GM21390 (cell line): Measurements from ENCODE around the gene FAM53A.
"Not testable (repeated sequence)": the region's sequence is repeated elsewhere in the genome, so short reads cannot be mapped to it uniquely, and the experiment has no call there.

ENCODE experiments used
- ATAC-seq: cut with Tn5 transposase; IDR thresholded peaks from one replicate; pipeline ENCODE4 v1.9.1; 2021; ENCODE audit not compliant: unreplicated experiment

Gene FAM53A

DNA sequence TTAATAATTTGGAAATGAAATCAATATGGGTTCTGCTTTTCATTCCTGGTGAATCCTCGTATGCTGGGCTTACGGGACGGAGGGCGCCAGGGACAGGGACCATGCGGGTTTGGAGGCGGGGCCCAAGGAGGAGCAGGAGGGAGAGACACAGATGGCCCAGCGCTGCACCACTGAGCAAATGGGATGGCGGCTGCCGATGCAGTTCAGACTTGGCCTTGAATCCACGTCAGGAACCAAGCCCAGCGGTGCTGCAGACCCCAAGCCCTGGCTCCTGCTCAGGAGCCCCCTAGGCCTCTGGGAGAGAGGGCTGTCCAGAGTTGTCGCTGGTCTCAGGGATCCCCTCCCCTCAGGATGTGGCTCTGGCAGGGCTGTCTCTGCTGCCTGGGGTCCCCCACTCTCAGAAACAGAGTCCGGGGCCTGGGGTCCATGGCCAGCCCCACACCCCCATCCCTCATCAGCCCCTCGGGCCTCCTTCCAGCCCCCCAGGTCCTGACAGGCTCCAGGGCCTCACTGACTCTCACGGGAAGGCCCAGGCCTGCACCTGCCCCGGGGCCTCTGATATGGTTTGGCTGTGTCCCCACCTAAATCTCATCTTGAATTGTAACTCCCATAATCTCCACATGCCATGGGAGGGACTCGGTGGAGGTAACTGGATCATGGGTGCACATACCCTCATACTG, 75.2 kb downstream of the FAM53A start:
- ATAC-seq, result no peak

DNA sequence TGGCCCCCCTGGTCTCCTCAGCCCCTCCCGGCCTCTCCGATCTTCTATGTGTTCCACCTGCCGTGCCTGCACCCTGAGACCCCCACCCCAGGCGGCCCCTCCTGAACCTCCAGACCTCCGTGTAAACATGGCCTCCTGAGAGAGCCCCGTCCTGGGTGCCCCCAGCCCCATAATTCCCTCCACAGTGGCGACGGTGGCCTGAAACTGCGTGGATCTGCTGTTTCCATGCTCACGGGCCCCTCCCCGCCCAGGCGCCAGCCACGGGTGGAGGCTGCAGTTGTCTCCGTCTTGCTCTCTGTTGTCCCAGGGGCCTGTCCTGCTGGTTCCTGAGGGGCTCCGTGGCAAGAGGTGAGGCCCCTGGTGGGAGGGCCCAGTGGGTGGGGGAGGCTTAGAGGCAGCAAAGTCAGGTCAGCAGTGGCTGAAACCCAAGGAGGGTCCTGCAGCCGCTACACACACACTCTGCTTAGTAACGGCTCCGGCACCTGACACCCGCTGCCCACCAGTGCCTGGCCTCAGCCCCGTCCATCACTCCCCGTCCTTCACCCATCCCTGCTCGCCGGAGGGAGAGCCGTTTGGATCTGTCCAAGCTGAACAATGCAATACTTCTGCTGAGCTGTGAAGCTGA, 75.8 kb downstream of the FAM53A start:
- no peak for ATAC-seq

DNA sequence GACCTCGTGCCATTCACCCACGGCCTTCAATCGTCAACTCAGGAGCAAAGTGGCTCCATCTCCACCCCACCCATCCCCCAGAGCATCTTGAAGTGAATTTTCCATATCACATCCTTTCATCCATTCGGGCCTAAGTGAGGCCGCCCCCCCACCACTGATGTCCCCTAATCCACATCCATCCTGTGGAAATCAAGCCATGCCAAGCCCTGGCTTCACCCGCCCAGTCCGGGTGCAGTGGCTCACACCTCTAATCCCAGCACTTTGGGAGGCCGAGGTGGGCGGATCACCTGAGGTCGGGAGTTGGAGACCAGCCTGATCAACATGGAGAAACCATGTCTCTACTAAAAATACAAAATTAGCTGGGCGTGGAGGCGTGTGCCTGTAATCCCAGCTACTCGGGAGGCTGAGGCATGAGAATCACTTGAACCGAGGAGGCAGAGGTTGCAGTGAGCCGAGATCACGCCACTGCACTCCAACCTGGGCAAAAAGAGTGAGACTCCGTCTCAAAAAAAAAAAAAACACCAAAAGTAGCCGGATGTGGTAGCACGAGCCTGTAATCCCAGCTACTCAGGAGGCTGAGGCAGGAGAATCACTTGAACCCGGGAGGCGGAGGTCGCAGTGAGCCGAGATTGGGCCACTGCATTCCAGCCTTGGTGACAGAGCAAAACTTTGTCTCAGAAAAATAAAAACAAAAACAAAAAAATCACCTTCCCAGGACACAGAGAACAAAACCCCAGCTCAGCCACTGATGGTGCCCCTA, 76.5 kb downstream of the FAM53A start:
- ATAC-seq, result not testable (repeated sequence)

DNA sequence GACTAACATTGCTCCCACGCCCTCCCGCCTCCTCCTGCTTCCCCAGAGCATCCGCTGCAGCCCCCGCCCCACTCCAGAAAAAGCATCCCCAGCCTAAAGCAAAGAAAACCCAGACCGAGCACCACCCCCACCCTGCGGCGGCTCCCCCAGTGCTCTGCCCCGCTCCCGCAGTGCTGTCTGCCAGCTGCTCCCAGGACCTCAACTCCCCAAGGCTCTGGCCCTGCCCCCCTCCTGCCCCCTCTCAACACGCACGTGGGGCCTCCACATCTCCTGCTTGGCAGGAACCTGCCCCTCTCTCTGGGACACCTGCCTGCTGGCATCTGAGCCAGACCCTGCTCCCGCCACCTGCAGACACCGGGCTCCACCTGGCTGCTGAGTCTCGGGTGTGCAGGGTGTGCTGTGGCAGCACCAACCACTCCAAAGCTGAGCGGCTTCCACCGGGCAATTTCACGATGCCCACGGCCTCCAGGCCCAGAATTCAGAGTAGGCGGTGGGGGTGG, 79.4 kb downstream of the FAM53A start:
- no peak for ATAC-seq

DNA sequence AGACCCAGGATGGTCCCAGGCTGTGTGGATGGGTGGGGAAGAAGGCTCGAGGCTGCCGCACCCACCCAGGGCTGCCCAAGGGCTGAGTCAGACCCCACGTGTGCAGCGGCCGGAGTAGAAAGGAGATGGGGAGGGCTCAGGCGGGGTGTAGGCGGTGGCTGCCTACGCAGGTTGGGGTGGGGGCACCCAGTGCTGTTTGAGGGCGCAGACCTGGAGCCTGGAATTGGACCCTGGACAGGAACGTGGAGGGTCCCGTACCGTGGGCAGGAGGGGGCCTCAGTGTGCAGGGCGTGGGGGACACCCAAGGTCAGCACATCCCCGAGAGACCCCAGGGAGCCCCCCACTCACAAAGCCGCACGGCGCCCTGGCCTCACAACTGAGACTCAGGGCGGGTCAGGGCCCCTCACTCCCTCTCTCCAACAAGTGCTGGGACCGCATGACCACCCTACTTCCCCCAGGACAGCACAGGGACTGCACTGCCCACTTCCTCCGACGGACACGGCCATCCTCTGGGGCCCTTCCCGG, 79.9 kb downstream of the FAM53A start:
- ATAC-seq, result no peak

DNA sequence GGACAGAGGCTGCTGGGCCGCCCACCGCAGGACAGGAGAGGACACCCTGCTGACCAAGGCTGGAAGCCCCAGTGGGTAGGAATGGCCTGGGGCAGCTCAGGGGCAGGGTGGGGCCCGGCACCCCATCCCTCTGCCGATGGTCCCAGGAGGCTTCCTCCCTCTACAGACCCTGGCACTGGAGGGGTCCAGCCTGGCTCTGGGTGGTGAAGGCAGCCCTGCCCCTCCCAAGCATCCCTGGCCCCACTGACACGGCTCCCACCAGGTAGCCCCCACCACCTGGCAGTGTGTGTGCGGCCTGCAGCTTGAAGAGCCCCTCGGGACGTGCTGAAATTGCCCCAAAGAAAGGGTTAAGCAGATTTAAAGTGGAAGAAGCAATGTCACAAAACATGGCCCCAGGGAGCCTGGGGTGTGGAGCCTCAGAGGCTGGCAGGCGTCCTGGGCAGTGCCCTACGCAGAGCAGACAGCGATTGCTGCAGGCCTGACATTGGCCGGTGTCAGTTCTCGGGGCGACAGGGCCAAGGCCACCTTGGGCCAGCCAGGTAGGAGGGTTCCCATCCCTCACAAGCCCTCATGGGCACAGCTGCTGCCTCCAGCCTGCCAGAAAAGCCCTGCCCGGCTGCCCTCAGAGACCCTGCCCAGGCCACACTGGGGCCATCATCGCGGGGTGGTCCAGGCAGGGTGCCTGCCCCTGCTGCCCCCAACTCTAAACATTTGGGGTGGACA, 80.5 kb downstream of the FAM53A start:
- no peak for ATAC-seq

DNA sequence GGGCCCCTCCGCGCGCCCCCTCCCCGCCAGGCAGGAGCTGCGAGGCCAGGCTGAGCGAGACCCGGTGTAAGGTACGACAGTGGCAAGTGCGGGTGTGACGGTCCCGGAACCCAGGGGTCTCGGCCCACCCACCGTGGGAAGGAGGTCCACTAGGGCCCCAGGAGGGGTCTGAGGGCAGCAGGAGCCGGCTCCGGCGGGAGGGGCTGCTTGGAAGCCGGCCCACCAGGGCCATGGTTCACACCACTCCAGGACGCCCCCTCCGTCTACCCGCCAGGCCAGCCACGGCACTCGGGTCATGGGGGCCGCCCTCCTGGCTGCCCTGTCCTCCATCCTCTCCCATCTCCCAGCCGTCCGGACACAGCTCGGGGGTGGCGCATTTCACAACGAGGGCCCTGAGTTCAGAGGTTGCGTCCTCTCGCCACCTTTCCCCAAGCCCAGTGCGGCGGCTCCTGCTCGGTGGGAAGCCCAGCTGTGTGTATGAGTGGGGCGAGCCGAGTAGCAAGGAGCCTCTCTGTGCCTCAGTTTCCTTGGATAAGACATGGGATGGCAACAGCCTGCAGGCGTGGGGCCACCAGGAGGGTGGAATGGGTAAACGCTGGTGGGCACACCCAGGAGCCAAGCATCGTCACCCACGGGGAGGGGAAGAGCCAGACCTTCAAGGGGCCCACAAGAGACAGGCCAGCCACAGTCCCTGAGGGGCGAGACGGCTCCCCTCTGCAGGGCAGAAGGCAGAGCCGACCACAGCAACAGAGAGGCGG, 81.3 kb downstream of the FAM53A start:
- no peak for ATAC-seq

DNA sequence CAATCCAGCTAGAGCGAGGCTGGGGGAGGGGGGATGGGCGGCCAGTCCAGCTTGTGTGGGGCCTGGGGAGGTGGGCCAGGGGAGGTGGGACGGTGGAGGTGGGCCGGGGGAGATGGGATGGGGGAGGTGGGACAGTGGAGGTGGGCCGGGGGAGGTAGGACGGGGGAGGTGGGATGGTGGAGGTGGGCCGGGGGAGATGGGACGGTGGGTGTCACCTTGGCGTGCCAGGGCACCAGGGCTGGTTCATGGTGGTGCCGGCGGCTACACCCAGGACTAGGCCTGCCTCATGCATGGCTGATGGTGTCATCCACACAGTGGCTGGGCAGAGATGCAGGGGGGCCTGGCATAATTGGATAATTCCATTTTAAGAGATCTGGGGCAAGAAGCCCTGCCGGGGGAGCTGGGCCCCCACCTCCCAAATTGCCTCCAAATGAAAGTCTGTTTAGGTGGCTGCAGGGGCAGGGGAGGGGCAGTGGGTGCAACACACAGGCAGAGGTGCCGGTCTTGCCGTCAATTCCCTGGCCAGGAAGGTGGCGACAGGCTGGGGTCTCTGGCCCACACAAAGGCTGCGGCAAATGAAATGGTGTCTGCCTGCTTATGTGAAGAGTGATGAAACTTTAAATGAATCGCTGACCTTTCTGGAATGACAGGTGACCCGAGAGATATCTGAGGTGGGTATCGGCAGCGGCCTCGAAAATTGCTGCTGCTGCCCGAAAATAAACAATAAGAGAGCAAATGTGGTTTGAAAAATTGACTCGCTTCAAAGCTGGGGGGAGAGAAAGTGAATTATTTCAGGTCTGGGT, 82.1 kb downstream of the FAM53A start:
- ATAC-seq, result no peak

DNA sequence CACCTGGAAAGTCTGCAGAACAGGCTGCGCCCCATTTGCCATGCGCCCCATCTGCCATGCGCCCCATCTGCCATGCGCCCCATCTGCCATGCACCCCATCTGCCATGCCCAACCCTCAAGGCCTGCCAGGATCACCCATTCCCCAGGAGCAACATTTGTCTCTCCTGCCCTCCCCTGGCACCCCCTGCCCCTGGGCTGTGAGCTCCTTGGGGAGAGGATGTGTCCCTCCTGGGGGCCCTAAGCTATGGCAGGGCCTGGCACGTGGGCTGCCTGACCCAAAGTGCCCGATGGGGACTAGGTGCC, 82.6 kb downstream of the FAM53A start:
- no peak for ATAC-seq

DNA sequence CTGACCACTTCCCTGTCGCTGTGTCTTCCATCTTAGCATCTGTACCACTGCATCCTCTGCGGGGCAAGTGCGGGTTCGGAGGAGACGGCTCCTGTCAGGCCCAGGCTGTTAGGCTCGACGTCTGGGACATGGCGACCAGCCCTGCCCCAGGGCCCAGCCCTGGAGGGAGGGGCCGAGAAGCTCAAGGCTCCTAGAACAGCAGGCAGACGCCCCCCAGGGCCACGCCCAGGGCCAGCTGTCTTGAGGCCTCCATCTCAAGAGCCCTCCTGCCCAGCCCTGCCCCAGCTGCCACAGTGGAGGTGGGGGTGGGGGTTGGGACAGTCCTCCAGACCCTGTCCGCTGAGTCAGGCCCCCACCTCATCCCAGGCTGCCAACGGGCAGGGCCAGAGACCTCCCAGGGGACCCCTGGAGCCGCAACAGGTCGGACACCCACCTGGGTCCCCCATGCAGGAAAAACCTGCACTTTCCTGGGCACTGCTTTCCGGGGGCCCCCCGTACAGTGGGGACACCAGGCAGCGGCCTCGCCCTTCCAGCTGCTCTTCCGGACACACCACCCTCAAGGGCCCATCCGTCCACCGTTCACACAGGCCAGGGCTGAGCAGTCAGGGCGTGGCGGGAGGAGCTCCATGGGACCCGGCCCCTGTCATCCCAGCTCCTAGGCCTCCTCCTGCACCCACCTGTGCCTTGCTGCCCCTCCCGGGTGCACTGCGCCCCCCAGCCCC, 83.1 kb downstream of the FAM53A start:
- no peak for ATAC-seq

DNA sequence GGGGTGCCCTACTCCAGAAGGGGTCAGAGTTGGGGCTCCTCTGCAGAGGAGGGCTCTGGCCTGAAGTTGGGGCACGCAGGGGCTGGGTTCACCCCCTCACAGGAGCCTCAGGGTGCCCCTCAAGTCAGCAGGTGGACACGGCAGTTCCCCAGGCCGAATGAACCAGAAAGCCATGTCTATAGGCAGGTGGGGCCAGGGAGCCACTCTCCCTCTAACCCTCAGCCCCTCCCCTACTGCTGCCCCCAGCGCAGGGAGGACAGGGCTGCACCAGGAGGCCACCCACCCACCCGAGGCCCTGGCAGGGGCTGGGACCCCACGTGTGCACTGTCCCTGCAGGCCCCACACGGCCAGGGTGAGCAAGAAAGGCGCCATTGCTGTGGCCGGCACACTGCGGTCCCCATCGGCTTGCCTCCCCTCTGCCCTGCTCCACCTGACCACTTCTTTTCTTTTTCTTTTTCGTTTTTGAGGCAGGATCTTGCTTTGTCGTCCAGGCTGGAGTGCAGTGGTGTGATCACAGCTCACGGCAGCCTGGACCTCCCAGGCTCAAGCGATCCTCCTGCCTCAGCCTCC, 83.8 kb downstream of the FAM53A start:
- no peak for ATAC-seq

DNA sequence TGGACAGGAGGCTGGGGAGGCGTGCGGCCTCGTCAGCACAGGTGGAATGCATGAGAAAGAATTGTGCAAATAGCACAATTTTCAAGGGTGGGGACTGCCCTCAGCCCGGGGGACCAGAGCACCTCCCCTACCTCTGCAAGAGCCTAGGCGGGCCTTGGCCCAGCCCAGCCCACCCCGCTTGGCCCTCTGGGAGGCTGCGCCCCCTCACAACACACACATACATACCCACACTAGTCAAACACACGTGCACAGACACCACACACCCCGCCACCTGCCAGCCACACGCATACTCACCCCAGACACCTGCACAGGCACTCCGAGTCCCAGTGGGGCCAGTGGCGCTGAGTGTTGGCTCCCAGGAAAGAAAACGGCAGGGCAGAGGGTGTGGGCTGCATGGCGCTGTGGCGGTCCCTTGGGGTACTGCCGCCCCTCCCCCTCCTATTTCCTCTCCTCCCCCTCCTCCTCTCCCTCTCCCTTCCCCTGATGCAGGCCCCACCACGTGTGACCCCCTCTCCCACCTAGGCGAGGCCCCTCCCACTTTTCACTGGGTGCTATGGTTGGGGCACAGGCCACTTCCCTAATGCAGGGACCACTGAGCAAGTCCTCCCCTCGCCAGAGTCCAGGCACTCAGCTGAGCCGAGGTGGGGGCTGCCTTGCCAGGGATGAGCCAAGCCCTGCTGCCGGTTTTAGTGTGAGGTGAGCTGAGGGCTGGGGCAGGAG, 84.5 kb downstream of the FAM53A start:
- ATAC-seq, result no peak

DNA sequence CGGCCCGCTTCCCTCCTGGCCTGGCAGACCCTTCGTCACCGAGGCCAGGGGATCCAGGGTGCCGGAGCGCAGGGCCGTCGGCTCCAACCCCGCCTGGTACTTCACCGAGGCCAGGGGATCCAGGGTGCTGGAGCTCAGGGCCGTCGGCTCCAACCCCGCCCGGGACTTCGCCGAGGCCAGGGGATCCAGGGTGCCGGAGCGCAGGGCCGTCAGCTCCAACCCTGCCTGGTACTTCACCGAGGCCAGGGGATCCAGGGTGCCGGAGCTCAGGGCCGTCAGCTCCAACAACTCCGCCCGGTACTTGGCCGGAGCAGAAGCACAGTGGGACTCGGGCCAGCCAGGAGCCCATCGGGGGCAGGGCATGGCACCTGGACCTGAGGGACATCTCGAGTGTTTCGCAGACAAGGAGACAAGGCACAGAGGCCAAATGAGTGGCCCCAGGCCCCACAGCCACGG, 85.1 kb downstream of the FAM53A start:
- ATAC-seq, result no peak

DNA sequence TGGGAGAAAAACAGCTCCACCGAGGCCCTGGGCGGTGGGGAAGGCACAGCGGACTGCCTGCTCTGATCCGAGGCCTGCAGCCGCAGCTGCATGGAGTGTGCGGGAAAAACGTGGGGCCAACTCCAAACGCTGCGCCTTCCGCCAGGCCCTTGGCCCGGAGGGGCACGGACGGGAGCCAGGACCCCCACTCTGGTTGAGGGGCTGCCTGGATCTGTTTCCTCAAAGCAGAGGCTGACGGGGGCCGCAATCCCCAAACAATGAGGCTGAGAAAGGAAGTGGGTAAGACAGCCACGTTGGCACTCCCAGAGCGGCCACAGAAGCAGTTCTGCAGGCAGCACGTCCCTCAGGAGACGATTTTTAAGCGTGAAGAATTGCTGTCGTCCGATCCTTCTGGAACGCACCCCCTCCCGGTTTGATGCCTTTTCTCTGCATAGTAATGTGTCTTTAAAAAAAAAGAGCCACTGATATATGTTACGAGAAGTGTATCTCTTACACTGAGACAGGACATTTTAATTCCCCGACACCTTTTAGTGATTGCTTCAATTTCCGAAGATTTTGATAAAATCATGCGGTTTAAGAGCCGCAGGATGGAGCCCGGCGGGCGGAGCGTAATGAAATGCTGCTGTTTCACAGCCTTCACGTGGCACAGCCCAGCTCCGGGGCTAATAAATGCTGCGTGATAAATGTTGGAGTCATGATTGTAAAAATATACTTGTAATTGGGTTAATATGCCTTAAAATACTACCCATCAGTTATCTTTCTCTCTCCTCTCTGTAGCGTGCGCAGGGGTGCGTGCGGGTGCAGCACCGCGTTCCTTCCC, 85.7 kb downstream of the FAM53A start:
- ATAC-seq, result no peak

DNA sequence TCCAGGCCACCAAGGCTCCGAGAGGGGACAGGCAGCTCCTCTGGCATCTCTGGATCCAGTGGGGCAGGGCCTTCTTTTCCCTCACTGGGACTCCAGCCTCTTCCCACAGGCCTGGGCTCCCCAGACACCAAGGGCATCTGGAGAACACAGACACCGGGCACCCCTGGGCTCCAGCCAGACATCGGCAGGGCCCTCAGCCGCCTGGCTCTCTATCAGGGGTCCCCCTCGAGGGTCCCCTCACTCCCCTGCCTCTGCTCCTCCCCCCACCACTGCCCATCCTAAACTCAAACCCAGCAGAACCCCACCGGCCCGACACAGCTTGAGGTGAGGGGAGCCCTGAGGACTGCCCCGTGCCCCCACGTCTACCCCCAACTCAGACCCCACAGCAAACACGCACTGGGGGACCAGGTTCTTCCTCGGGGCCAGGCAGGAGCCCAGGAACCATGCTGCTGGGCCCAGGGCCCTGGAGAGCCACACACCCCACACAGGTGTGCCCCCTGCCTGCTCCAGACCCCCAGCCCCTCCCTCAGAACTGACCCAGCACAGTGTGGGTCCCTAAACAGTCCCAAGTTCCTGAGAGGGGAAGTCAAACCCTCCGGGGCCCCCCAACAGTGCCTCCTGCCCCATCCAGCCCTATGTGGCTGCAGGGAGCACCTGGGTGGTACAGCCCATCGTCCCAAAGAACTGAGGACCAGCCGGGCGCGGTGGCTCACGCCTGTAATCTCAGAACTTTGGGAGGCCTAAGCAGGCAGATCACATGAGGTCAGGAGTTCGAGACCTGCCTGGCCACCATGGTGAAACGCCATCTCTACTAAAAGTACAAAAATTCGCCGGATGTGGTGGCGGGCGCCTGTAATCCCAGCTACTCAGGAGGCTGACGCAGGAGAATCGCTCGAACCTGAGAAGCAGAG, 86.8 kb downstream of the FAM53A start:
- ATAC-seq, result no peak

DNA sequence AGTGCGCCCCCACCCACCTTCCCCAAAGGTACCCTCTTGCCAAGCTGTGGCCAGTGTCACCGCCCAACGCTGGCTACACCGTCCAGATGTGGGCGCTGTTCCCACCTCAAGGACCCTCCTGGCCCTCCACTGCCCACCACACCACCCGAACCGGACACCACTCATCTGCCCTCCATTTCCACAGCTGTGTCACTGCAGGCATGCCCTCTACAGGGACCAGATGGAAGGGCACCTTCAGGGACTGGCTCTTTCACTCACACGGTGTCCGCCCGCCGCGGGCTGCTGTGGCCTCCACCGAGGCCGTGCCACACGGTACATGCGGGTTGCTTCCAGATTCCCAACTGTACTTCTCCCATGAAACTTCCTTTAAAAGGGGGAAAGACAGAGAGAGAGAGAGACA, 87.7 kb downstream of the FAM53A start:
- no peak for ATAC-seq
